ENCODE measurements around the gene UVSSA.

UVSSA gene

GRCh38 chr4:1381181-1381621 lies 34.2 kb downstream of the UVSSA start:
- DNase-seq (ENCODE audit: low read depth, low spot score) = no peak
- POLR2A ChIA-PET = no interaction called here
- no peak for TF ChIP-seq CTCF (IDR thresholded peaks at IDR 0.05; ENCODE audit: insufficient read depth, low read length, missing control alignments)
- CTCF ChIA-PET = interaction anchor here (0.6 kb wide), 1 partner anchor 28 kb away, joined by 3 read pairs; no protein-coding TSS in a partner anchor
- H3K4me3 ChIP-seq (ENCODE audit: low read depth, low read length) = no peak overlapping the region

- TF ChIP-seq CTCF (IDR thresholded peaks at IDR 0.05; ENCODE audit: insufficient read depth, low read length, missing control alignments) = no peak
- ChIA-PET CTCF (no interaction called here), POLR2A (no interaction called here)
- no peak for DNase-seq (ENCODE audit: low read depth, low spot score)
- H3K4me3 ChIP-seq (ENCODE audit: low read depth, low read length) = no peak overlapping the region
These were observed 35.0 kb downstream of the UVSSA start for GRCh38 chr4:1381944-1382541.

GRCh38 chr4:1382776-1383727 lies 36.0 kb downstream of the UVSSA start:
- DNase-seq (ENCODE audit: low read depth, low spot score) = no peak
- no peak overlapping the region for H3K4me3 ChIP-seq (ENCODE audit: low read depth, low read length)
- TF ChIP-seq CTCF (IDR thresholded peaks at IDR 0.05; ENCODE audit: insufficient read depth, low read length, missing control alignments) = no peak
- POLR2A ChIA-PET = no interaction called here
- CTCF ChIA-PET = no interaction called here

- no peak for DNase-seq (ENCODE audit: low read depth, low spot score)
- no peak overlapping the region for H3K4me3 ChIP-seq (ENCODE audit: low read depth, low read length)
- no peak for TF ChIP-seq CTCF (IDR thresholded peaks at IDR 0.05; ENCODE audit: insufficient read depth, low read length, missing control alignments)
- CTCF ChIA-PET = no interaction called here
- POLR2A ChIA-PET = no interaction called here
These were observed 37.0 kb downstream of the UVSSA start for GRCh38 chr4:1383728-1384591.

GRCh38 chr4:1384675-1385372 lies 37.8 kb downstream of the UVSSA start:
- DNase-seq (ENCODE audit: low read depth, low spot score) = no peak
- CTCF ChIA-PET = no interaction called here
- no peak overlapping the region for H3K4me3 ChIP-seq (ENCODE audit: low read depth, low read length)
- POLR2A ChIA-PET = no interaction called here
- TF ChIP-seq CTCF (IDR thresholded peaks at IDR 0.05; ENCODE audit: insufficient read depth, low read length, missing control alignments) = no peak
